HCT116 (cell line): ENCODE results near the gene COX8A. TPM values are rescaled to one million over a fixed set of nuclear protein-coding genes. Genes with fewer than 3 reads are reported as not detected.

Experiments used
- ATAC-seq: fragments of 200-7000 bp; cut with Tn5 transposase; 2 replicates; pipeline ENCODE4 v1.9.1; 2020; ENCODE audit warnings: mild to moderate bottlenecking, moderate library complexity
- BruUV-seq: library from RNA; stranded (reverse); fragments of 400-500 nt; replicated peaks from 2 replicates; lab custom pipeline; 2021; lab: Mats Ljungman, UMichigan
- CTCF ChIA-PET: fragments of 300-600 bp; sonication (Branson Sonifier 250); formaldehyde crosslinking; loops from one replicate; lab custom pipeline; 2021; ENCODE audit warnings: antibody characterized with exemption; lab: Charles Lee
- POLR2A ChIA-PET: fragments of 300-600, 350-600 bp; sonication (Branson Sonifier 250); formaldehyde crosslinking; loops from one replicate; lab custom pipeline; 2021; ENCODE audit warnings: antibody characterized with exemption; lab: Charles Lee
- RAD21 ChIA-PET, 2 experiments: fragments of 300-600 bp; sonication (Branson Sonifier 250); formaldehyde crosslinking; loops; one replicate each; lab custom pipeline; 2023; ENCODE audit warnings: low total read pairs in 2 of 2; ENCODE audit not compliant: uncharacterized antibody in 2 of 2, unreplicated experiment in 2 of 2, low non-redundant PET in 1 of 2; lab: Charles Lee
- DNase-seq: peaks from one replicate; pipeline ENCODE4 v3.0.0-alpha.2; 2010; ENCODE audit warnings: low read depth, low spot score
- H2AFZ ChIP-seq: fragments of 200-600 bp; shearing (Covaris generic), sonication (generic); 2 replicates; pipeline ENCODE4 v1.6.1; 2017; ENCODE audit warnings: low read depth, mixed run types, mixed read lengths, antibody characterized with exemption, low read length; ENCODE audit not compliant: poor library complexity, severe bottlenecking
- H3K27ac ChIP-seq: 2 replicates; pipeline ENCODE4 v1.5.1; 2012; ENCODE audit warnings: low read depth, low read length
- H3K27me3 ChIP-seq: fragments of 200-600 bp; sonication (generic); 2 replicates; pipeline ENCODE4 v1.6.1; 2016; ENCODE audit warnings: mixed run types, low read length, mixed read lengths; ENCODE audit not compliant: insufficient read depth
- H3K36me3 ChIP-seq, 2 experiments: fragments of 200-500 bp in 1 of 2; fragments of 200-600 bp in 1 of 2; sonication (Bioruptor generic) in 1 of 2; sonication (generic) in 1 of 2; 2 replicates each; pipeline versions ENCODE4 v1.5.1 to v1.6.1; 2014 to 2016; ENCODE audit warnings: low read length in 2 of 2, inconsistent platforms in 1 of 2, mixed read lengths in 1 of 2, mixed run types in 1 of 2; ENCODE audit not compliant: insufficient read depth in 2 of 2, control insufficient read depth in 1 of 2
- H3K4me1 ChIP-seq, 2 experiments: fragments of 200-600 bp in 1 of 2; sonication (generic) in 1 of 2; 2 replicates each; pipeline versions ENCODE4 v1.5.1 to v1.6.1; 2012 to 2017; ENCODE audit warnings: low read length in 2 of 2, inconsistent platforms in 1 of 2, mild to moderate bottlenecking in 1 of 2, mixed read lengths in 1 of 2, mixed run types in 1 of 2, moderate library complexity in 1 of 2; ENCODE audit not compliant: insufficient read depth in 2 of 2, control insufficient read depth in 1 of 2
- H3K4me2 ChIP-seq: fragments of 200-600 bp; sonication (generic); 2 replicates; pipeline ENCODE4 v1.6.1; 2017; ENCODE audit warnings: mixed run types, low read length, mixed read lengths
- H3K4me3 ChIP-seq, 2 experiments: fragments of 200-600 bp in 1 of 2; sonication (generic) in 1 of 2; replicated peaks in 1 of 2; 2 replicates each; pipeline ENCODE4 v1.5.1; 2011 to 2016; ENCODE audit warnings: low read length in 2 of 2, control low read depth in 1 of 2, low read depth in 1 of 2, mild to moderate bottlenecking in 1 of 2, mixed read lengths in 1 of 2, mixed run types in 1 of 2
- H3K79me2 ChIP-seq: fragments of 200-600 bp; sonication (generic); 2 replicates; pipeline ENCODE4 v1.6.1; 2017; ENCODE audit warnings: mild to moderate bottlenecking, mixed run types, low read length, moderate library complexity, mixed read lengths; ENCODE audit not compliant: insufficient read depth
- H3K9ac ChIP-seq: fragments of 200-600 bp; sonication (generic); 2 replicates; pipeline ENCODE4 v1.6.1; 2016; ENCODE audit warnings: low read length, mixed read lengths
- H3K9me2 ChIP-seq: fragments of 200-600 bp; sonication (generic), shearing (Covaris generic); 2 replicates; pipeline ENCODE4 v1.6.1; 2017; ENCODE audit warnings: mixed run types, mild to moderate bottlenecking, moderate library complexity; ENCODE audit not compliant: insufficient read depth
- H3K9me3 ChIP-seq, 2 experiments: fragments of 200-500 bp in 1 of 2; fragments of 200-600 bp in 1 of 2; sonication (Bioruptor generic) in 1 of 2; sonication (generic) in 1 of 2; 2 replicates each; pipeline ENCODE4 v1.6.1; 2014 to 2017; ENCODE audit warnings: low read length in 2 of 2, mixed read lengths in 2 of 2, inconsistent platforms in 1 of 2, low read depth in 1 of 2, mild to moderate bottlenecking in 1 of 2, mixed run types in 1 of 2, moderate library complexity in 1 of 2; ENCODE audit not compliant: control insufficient read depth in 1 of 2, insufficient read depth in 1 of 2
- H4K20me1 ChIP-seq: fragments of 200-600 bp; sonication (generic), shearing (Covaris generic); 2 replicates; pipeline ENCODE4 v1.6.1; 2017; ENCODE audit warnings: mixed run types, mild to moderate bottlenecking, moderate library complexity; ENCODE audit not compliant: insufficient read depth
- ELF1 ChIP-seq: IDR thresholded peaks from 2 replicates; pipeline ENCODE4 v1.6.1; 2012; ENCODE audit warnings: low read depth, borderline replicate concordance
- EZH2phosphoT487 ChIP-seq: fragments of 200-600 bp; IDR thresholded peaks from 2 replicates; pipeline ENCODE4 v1.6.1; 2018; ENCODE audit warnings: antibody characterized with exemption, borderline replicate concordance
- SP1 ChIP-seq: IDR thresholded peaks from 2 replicates; pipeline ENCODE4 v1.6.1; 2012; ENCODE audit warnings: low read depth
- TCF7L2 ChIP-seq: IDR thresholded peaks from 2 replicates; pipeline ENCODE4 v1.7.0; 2011; ENCODE audit warnings: borderline replicate concordance, inconsistent platforms; ENCODE audit not compliant: insufficient read depth, insufficient read length; ENCODE audit errors: extremely low read depth
- YY1 ChIP-seq: IDR thresholded peaks from 2 replicates; pipeline ENCODE4 v1.6.1; 2011; ENCODE audit warnings: low read length, low read depth, moderate library complexity, mild to moderate bottlenecking; ENCODE audit not compliant: insufficient replicate concordance; ENCODE audit errors: extremely low read depth
- intact Hi-C: fragments of 100-400 bp; cut with micrococcal nuclease; formaldehyde crosslinking; loops from 2 replicates; pipeline ENCODE4 v1.10.0; 2022
- total RNA-seq: library from RNA; stranded (reverse); gene quantifications from one replicate; pipeline ENCODE4 v1.2.1, GENCODE V29; 2021; ENCODE audit not compliant: unreplicated experiment
- TF ChIP-seq, protein P1 (sequence below): IDR thresholded peaks from 2 replicates; pipeline ENCODE4 v1.6.1; 2012
- TF ChIP-seq, protein P2 (sequence below): IDR thresholded peaks from 2 replicates; pipeline ENCODE4 v1.6.1; 2012

COX8A gene
- total RNA-seq, 1 experiment from 2014 or later = 536 TPM

DNA sequence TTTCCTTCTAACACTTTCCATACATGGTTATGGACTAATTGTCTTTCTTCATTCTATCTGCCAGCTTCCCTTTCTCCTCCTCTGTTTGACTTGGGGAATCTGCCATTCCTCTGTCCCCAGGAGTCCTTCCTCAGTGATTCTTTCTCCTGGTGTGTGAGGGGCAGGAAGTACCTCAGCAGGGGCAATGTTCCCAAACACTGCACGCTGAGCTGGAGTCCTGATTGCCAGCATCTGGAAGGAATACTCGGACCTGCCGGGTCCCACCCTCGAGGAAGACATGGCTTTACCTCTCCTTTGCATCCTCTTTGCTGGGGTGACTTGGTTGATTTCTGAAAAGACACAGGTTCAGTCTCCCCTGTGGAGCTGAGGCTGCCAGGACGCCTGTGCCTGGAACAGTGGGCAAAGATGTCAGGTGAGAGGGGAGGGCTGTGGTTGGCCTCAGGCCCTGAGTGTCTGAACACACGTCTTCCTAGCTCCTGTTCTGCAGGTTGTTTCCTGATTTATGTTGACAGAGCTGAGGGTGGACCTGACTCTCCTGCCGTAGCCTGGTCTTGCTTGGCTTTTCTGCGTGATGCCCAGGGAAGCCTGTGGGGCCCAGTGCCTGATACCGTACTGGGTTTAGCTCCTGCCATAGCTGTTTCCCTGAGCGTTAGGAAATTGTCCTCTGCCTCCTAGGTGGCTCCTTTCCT is 4.3 kb downstream of the COX8A start (continued):
- TF ChIP-seq EZH2phosphoT487 (no peak), TCF7L2 (no peak), SP1 (no peak), YY1 (no peak), ELF1 (no peak)
- TF ChIP-seq, protein P1, sequence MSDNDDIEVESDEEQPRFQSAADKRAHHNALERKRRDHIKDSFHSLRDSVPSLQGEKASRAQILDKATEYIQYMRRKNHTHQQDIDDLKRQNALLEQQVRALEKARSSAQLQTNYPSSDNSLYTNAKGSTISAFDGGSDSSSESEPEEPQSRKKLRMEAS = no peak
- TF ChIP-seq, protein P2, sequence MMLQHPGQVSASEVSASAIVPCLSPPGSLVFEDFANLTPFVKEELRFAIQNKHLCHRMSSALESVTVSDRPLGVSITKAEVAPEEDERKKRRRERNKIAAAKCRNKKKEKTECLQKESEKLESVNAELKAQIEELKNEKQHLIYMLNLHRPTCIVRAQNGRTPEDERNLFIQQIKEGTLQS = no peak

DNA sequence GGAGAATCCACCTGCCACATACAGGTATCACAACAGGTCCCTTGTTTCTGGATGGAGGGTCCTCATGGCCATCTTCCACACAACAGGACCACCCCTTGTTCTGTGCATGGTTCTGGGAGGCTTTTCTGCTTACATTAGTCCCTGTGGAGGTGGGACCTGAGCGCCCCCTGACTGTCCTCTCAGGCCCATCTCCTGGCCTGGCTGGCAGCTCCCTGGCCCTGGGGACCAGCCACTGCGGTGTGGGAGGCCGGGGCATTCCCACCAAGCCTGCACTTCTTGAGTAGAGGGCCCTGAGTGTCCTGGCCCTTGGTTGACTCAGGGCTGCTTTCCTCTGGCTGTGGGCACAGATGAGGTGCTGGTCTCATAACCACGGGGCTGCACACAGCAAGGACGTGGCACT is 5.0 kb downstream of the COX8A start:
- no peak overlapping the region for H2AFZ ChIP-seq
- no peaks in the 10 kb centered on the region for H3K27me3 ChIP-seq
- H3K4me2 ChIP-seq = no peak overlapping the region
- H3K4me1 ChIP-seq = peaks cover 10 to 16% of the 10 kb centered on the region in 2 experiments
- ChIA-PET POLR2A (no interaction called here), RAD21 (no interaction called here), CTCF (no interaction called here)
- DNase-seq (no peak), ATAC-seq (no peak)
- H3K9me3 ChIP-seq = no peaks in the 10 kb centered on the region
- BruUV-seq = no TSS peak
- H4K20me1 ChIP-seq = no peaks in the 10 kb centered on the region
- no peak for TF ChIP-seq YY1
- H3K36me3 ChIP-seq = peaks cover 2 to 7% of the 10 kb centered on the region in 2 experiments; a peak in 2 of 4 replicates
- H3K9ac ChIP-seq = no peak overlapping the region
- peaks cover 51% of the 10 kb centered on the region for H3K79me2 ChIP-seq
- no peaks in the 10 kb centered on the region for H3K9me2 ChIP-seq
- H3K27ac ChIP-seq = no peak overlapping the region
- H3K4me3 ChIP-seq = no peak overlapping the region
- intact Hi-C loops = no loop called here
